Left cardiac atrium (tissue), 4 donors: ENCODE data around the gene NF2. TPM values are rescaled to one million over a fixed set of nuclear protein-coding genes. Genes with fewer than 3 reads are reported as not detected.

Experiments
- ATAC-seq, 2 donors: fragments of 200-7000 bp; cut with Tn5 transposase; one replicate each; pipeline ENCODE4 v1.9.1; 2020; ENCODE audit warnings: mild to moderate bottlenecking in 2 of 2, moderate library complexity in 2 of 2
- DNase-seq: peaks from one replicate; pipeline ENCODE4 v3.0.0-alpha.2; 2020
- intact Hi-C, 2 donors: fragments of 100-400 bp; cut with DNase I; formaldehyde crosslinking; loops; one replicate each; pipeline versions ENCODE4 v1.14.1 to v1.15.1; 2022 to 2023
- total RNA-seq, 2 donors: library from RNA; stranded (reverse); fragmentation: NEBNext Ultra II Directional; extraction: Animal tissue kit (Norgen Biotek cat#: 25700); gene quantifications; one replicate each; pipeline ENCODE4 v1.2.1, GENCODE V29; 2021
- donor health status: DM: no; HTN: yes; CAD: no.
- donor health status: DM: no; HTN: yes; CAD: no; lungs with severe emphysema.
- donor health status: DM: yes; HTN: yes; CAD: no.
- donor health status: Dilated cardiomyopathy.

NF2 gene
- total RNA-seq, 2 donors from 2014 or later, result 45.3 to 48.7 TPM

- intact Hi-C loops, result no loop called here
- no peak for ATAC-seq
- no peak for DNase-seq
Observed at GRCh38 chr22:29707010-29707409, 103.6 kb downstream of the NF2 start.

GRCh38 chr22:29707471-29707870, 104.0 kb downstream of the NF2 start:
- no peak for ATAC-seq
- intact Hi-C loops, result no loop called here
- DNase-seq, result no peak

- intact Hi-C loops, result loop anchor here in 1 of 2 donors (10.0 kb wide), 1 partner anchor 65 kb away; no protein-coding TSS in a partner anchor
Observed at GRCh38 chr22:29710193-29710592, 106.8 kb downstream of the NF2 start.

GRCh38 chr22:29710922-29711593, 107.6 kb downstream of the NF2 start:
- DNase-seq (peak; percentile 35), ATAC-seq (peak; percentile 55 to 67)
- intact Hi-C loops, result loop anchor here in 1 of 2 donors (10.0 kb wide), 1 partner anchor 64 kb away; no protein-coding TSS in a partner anchor

More at GRCh38 chr22:29710193-29710592, 106.8 kb downstream of the NF2 start:
- no peak for ATAC-seq
- DNase-seq, result no peak

- intact Hi-C loops, result loop anchor here in 1 of 2 donors (10.0 kb wide), 1 partner anchor 63 kb away; no protein-coding TSS in a partner anchor
- ATAC-seq, result no peak
- no peak for DNase-seq
Observed at GRCh38 chr22:29712119-29712518, 108.7 kb downstream of the NF2 start.

- DNase-seq, result no peak
- ATAC-seq, result no peak
- intact Hi-C loops, result loop anchor here in 1 of 2 donors (10.0 kb wide), 1 partner anchor 62 kb away; no protein-coding TSS in a partner anchor
Observed at GRCh38 chr22:29713156-29713727, 109.8 kb downstream of the NF2 start.

GRCh38 chr22:29715240-29715639, 111.8 kb downstream of the NF2 start:
- DNase-seq (no peak), ATAC-seq (no peak)
- intact Hi-C loops, result loop anchor here in 1 of 2 donors (10.0 kb wide), 1 partner anchor 60 kb away; no protein-coding TSS in a partner anchor

- intact Hi-C loops, result loop anchor here in 1 of 2 donors (10.0 kb wide), 1 partner anchor 59 kb away; no protein-coding TSS in a partner anchor
- DNase-seq, result no peak
Observed at GRCh38 chr22:29715705-29716104, 112.3 kb downstream of the NF2 start.

GRCh38 chr22:29716814-29717545, 113.5 kb downstream of the NF2 start:
- ATAC-seq (peak; percentile 73 to 86), DNase-seq (peak; percentile 63)
- intact Hi-C loops, result loop anchor here in 1 of 2 donors (10.0 kb wide), 1 partner anchor 58 kb away; no protein-coding TSS in a partner anchor

More at GRCh38 chr22:29715705-29716104, 112.3 kb downstream of the NF2 start:
- ATAC-seq, result no peak

GRCh38 chr22:29717789-29718188, 114.4 kb downstream of the NF2 start:
- ATAC-seq (no peak), DNase-seq (no peak)
- intact Hi-C loops, result loop anchor here in 1 of 2 donors (10.0 kb wide), 1 partner anchor 57 kb away; no protein-coding TSS in a partner anchor

- DNase-seq, result no peak
- no peak for ATAC-seq
- intact Hi-C loops, result loop anchor here in 1 of 2 donors (10.0 kb wide), 1 partner anchor 56 kb away; no protein-coding TSS in a partner anchor
Observed at GRCh38 chr22:29718949-29719898, 115.8 kb downstream of the NF2 start.

GRCh38 chr22:29719899-29720645, 116.6 kb downstream of the NF2 start, which contains the start of gene CABP7:
Gene CABP7, plus strand, starts transcription at chr22:29720003. Its CDS starts 422 bp downstream, at chr22:29720425.
- intact Hi-C loops, result loop anchor here in 1 of 2 donors (10.0 kb wide), 1 partner anchor 55 kb away; no protein-coding TSS in a partner anchor
- ATAC-seq, result no peak
- no peak for DNase-seq

- intact Hi-C loops, result no loop called here
- DNase-seq (no peak), ATAC-seq (no peak)
Observed at GRCh38 chr22:29720811-29721323, 117.4 kb downstream of the NF2 start.

GRCh38 chr22:29722151-29722550, 118.7 kb downstream of the NF2 start:
- ATAC-seq (no peak), DNase-seq (no peak)
- intact Hi-C loops, result no loop called here

- intact Hi-C loops, result no loop called here
- ATAC-seq (no peak), DNase-seq (no peak)
Observed at GRCh38 chr22:29722587-29722986, 119.2 kb downstream of the NF2 start.

- DNase-seq, result no peak
- ATAC-seq, result no peak
- intact Hi-C loops, result no loop called here
Observed at GRCh38 chr22:29723766-29724165, 120.3 kb downstream of the NF2 start.

- DNase-seq (no peak), ATAC-seq (no peak)
- intact Hi-C loops, result no loop called here
Observed at GRCh38 chr22:29724843-29725242, 121.4 kb downstream of the NF2 start.
